Raji (cell line): ENCODE data around the gene TRAM2.

Source experiments
- POLR2A ChIP-seq: IDR thresholded peaks from 2 replicates; pipeline ENCODE4 v1.6.1; 2011; ENCODE audit warnings: low read depth, low read length, control low read depth; ENCODE audit not compliant: insufficient read depth

TRAM2 gene

GRCh38 chr6:52517502-52518278 is 59.2 kb downstream of the TRAM2 start:
- no peak for TF ChIP-seq POLR2A

GRCh38 chr6:52516943-52517342 is 59.9 kb downstream of the TRAM2 start:
- no peak for TF ChIP-seq POLR2A

GRCh38 chr6:52516269-52516668 is 60.6 kb downstream of the TRAM2 start:
- TF ChIP-seq POLR2A, result no peak

GRCh38 chr6:52515219-52515960 is 61.5 kb downstream of the TRAM2 start:
- TF ChIP-seq POLR2A, result no peak

GRCh38 chr6:52514514-52514913 is 62.3 kb downstream of the TRAM2 start:
- TF ChIP-seq POLR2A, result no peak

GRCh38 chr6:52513896-52514295 is 63.0 kb downstream of the TRAM2 start:
- no peak for TF ChIP-seq POLR2A

- no peak for TF ChIP-seq POLR2A
Observed at GRCh38 chr6:52513464-52513863, 63.4 kb downstream of the TRAM2 start.

GRCh38 chr6:52512199-52512598 is 64.7 kb downstream of the TRAM2 start:
- TF ChIP-seq POLR2A, result no peak

- TF ChIP-seq POLR2A, result no peak
Observed at GRCh38 chr6:52511572-52512151, 65.2 kb downstream of the TRAM2 start.

- TF ChIP-seq POLR2A, result no peak
Observed at GRCh38 chr6:52511163-52511562, 65.7 kb downstream of the TRAM2 start.

- no peak for TF ChIP-seq POLR2A
Observed at GRCh38 chr6:52510213-52510562, 66.7 kb downstream of the TRAM2 start.

GRCh38 chr6:52509281-52510212 is 67.3 kb downstream of the TRAM2 start:
- no peak for TF ChIP-seq POLR2A

GRCh38 chr6:52508261-52508739 is 68.6 kb downstream of the TRAM2 start:
- no peak for TF ChIP-seq POLR2A

- TF ChIP-seq POLR2A, result no peak
Observed at GRCh38 chr6:52507557-52508260, 69.2 kb downstream of the TRAM2 start.
